Upper lobe of left lung (tissue), 6 donors: ENCODE measurements around the gene PYGL. TPM values are rescaled to one million over a fixed set of nuclear protein-coding genes. Genes with fewer than 3 reads are reported as not detected.
"Not testable (repeated sequence)": the region's sequence is repeated elsewhere in the genome, so short reads cannot be mapped to it uniquely, and the experiment has no call there.

ENCODE experiments used
- ATAC-seq, 2 donors: fragments of 200-7000 bp; cut with Tn5 transposase; one replicate each; pipeline ENCODE4 v1.9.1; 2022; ENCODE audit warnings: mild to moderate bottlenecking in 2 of 2, moderate library complexity in 2 of 2; ENCODE audit not compliant: low FRiP score in 2 of 2
- DNase-seq, 2 donors: peaks; one replicate each; pipeline ENCODE4 v3.0.0-alpha.2; 2019 to 2020
- H3K27ac ChIP-seq, 4 donors: fragments of 200-600 bp; sonication (generic); one replicate each; pipeline ENCODE4 v1.5.1; 2016 to 2019
- H3K27me3 ChIP-seq, 4 donors: fragments of 200-600 bp; sonication (generic); one replicate each; pipeline ENCODE4 v1.5.1; 2017 to 2019
- H3K36me3 ChIP-seq, 4 donors: fragments of 200-600 bp; sonication (generic); one replicate each; pipeline ENCODE4 v1.5.1; 2016 to 2019
- H3K4me1 ChIP-seq, 4 donors: fragments of 200-600 bp; sonication (generic); one replicate each; pipeline ENCODE4 v1.5.1; 2018 to 2019
- H3K4me3 ChIP-seq, 4 donors: fragments of 200-600 bp; sonication (generic); one replicate each; pipeline ENCODE4 v1.5.1; 2017 to 2019; ENCODE audit warnings: mild to moderate bottlenecking in 2 of 4, moderate library complexity in 1 of 4
- H3K9me3 ChIP-seq, 4 donors: fragments of 200-600 bp; sonication (generic); one replicate each; pipeline ENCODE4 v1.5.1; 2018 to 2019
- EP300 ChIP-seq, 4 donors: sonication (generic); formaldehyde crosslinking; IDR thresholded peaks; one replicate each; pipeline ENCODE4 v1.5.1; 2017; ENCODE audit warnings: antibody characterized with exemption in 4 of 4, control low read depth in 2 of 4
- POLR2A ChIP-seq, 4 donors: fragments of 450-650 bp; IDR thresholded peaks; one replicate each; pipeline ENCODE4 v1.5.1; 2016 to 2017; ENCODE audit warnings: antibody characterized with exemption in 4 of 4, mild to moderate bottlenecking in 2 of 4
- POLR2AphosphoS5 ChIP-seq, 2 donors: sonication (generic); formaldehyde crosslinking; IDR thresholded peaks; one replicate each; pipeline ENCODE4 v1.5.1; 2017; ENCODE audit warnings: antibody characterized with exemption in 2 of 2
- WGBS, 2 donors: methylation state at CpG; one replicate each; pipeline ENCODE4 v1.1.5; 2017 to 2018; 5-methylcytosine and 5-hydroxymethylcytosine counted together
- total RNA-seq, 6 donors: library from RNA; depleted of rRNA in 4 of 6; stranded (reverse); fragments of >200 nt in 4 of 6; gene quantifications; one replicate each; pipeline versions ENCODE4 v1.1.0 to v1.2.1, GENCODE V29; 2016 to 2021
- TF ChIP-seq, protein P1 (sequence below), 6 experiments: fragments of 450-650 bp in 4 of 6; fragments of 200-600 bp in 2 of 6; sonication (generic) in 2 of 6; IDR thresholded peaks; one replicate each; pipeline ENCODE4 v1.5.1; 2016 to 2019; ENCODE audit warnings: antibody characterized with exemption in 6 of 6
- donor health status: DM: no; HTN: no; CAD: no; lungs with moderate emphysema.
- donor health status: DM: no; HTN: yes; CAD: no; lungs with severe emphysema.

PYGL gene
- total RNA-seq, 6 donors from 2014 or later = 33.6 to 73.2 (median 55.9) TPM

GRCh38 chr14:50964683-50965390 lies 20.6 kb upstream of the PYGL start:
- ATAC-seq (no peak), DNase-seq (peak in 1 of 2 donors; percentile 44)
- TF ChIP-seq, protein P1, sequence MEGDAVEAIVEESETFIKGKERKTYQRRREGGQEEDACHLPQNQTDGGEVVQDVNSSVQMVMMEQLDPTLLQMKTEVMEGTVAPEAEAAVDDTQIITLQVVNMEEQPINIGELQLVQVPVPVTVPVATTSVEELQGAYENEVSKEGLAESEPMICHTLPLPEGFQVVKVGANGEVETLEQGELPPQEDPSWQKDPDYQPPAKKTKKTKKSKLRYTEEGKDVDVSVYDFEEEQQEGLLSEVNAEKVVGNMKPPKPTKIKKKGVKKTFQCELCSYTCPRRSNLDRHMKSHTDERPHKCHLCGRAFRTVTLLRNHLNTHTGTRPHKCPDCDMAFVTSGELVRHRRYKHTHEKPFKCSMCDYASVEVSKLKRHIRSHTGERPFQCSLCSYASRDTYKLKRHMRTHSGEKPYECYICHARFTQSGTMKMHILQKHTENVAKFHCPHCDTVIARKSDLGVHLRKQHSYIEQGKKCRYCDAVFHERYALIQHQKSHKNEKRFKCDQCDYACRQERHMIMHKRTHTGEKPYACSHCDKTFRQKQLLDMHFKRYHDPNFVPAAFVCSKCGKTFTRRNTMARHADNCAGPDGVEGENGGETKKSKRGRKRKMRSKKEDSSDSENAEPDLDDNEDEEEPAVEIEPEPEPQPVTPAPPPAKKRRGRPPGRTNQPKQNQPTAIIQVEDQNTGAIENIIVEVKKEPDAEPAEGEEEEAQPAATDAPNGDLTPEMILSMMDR (IDR thresholded peaks at IDR 0.05) = no peak
- TF ChIP-seq EP300 (IDR thresholded peaks at IDR 0.05) = no peak
- no peak for TF ChIP-seq POLR2A (IDR thresholded peaks at IDR 0.05)
- TF ChIP-seq POLR2AphosphoS5 (IDR thresholded peaks at IDR 0.05) = no peak
- H3K4me3 ChIP-seq = no peak overlapping the region
- 29 to 31% methylated on average over 5 of the region's 5 CpGs for WGBS, 2 donors
- H3K27ac ChIP-seq = no peak overlapping the region
- no peaks in the 10 kb centered on the region for H3K9me3 ChIP-seq
- H3K27me3 ChIP-seq = no peaks in the 10 kb centered on the region
- no peaks in the 10 kb centered on the region for H3K36me3 ChIP-seq
- H3K4me1 ChIP-seq = peaks cover 10 to 21% (median 18%) of the 10 kb centered on the region in 4 donors

DNA sequence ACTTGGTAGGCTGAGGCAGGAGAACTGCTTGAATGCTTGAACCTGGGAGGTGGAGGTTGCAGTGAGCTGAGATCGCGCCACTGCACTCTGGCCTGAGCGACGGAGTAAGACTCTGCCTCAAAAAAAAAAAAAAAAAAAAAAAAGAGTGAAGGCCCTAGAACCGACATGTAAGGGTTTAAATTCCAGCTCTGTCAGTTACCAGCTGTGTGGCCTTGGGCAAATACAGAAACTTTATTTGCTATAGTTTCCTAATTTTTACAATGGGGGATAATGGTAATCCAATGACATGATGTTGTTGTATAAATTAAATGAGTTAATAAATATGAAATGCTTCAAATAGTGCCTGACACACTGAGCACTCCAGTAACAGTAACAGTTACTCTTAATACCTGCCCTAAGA lies 19.6 kb upstream of the PYGL start:
- Histone ChIP-seq H3K4me3 (no peak overlapping the region), H3K4me1 (peaks cover 10 to 21% (median 18%) of the 10 kb centered on the region in 4 donors), H3K27me3 (no peaks in the 10 kb centered on the region), H3K9me3 (no peaks in the 10 kb centered on the region), H3K27ac (no peak overlapping the region), H3K36me3 (no peaks in the 10 kb centered on the region)
- DNase-seq = no peak
- ATAC-seq = no peak
- TF ChIP-seq POLR2A (IDR thresholded peaks at IDR 0.05) = no peak
- TF ChIP-seq EP300 (IDR thresholded peaks at IDR 0.05) = no peak
- TF ChIP-seq, protein P1 (IDR thresholded peaks at IDR 0.05) = no peak
- TF ChIP-seq POLR2AphosphoS5 (IDR thresholded peaks at IDR 0.05) = no peak
- 94 to 96% methylated on average over 5 of the region's 5 CpGs for WGBS, 2 donors

DNA sequence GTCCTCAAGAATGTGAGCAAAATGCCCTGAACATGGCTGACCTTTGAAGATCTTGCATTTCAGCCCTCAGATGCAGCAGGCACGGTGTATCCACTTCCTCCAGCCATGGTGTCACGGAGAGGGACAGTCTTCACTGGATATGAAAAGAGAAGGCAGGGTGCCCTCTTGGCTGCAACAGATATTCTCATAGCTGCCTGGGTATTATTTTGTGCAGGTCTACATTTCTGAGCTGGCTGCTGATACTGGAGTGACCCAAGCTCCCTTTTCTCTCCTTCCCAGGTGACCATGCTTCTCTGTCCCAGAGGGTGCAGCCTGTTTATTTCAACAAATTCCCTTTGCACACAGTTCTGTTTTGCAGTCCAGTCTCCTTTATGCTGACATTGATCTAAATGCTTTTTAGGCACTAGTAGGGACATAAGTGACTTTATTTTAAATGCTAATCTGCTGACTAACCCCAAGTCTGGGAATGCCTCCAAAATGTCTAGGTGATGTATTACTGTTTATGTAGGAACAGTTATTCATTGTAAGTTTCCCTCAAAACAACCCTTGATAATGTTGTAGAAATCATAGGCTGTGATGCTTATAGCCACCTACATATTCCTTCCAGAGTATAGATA lies 17.4 kb upstream of the PYGL start:
- H3K27ac ChIP-seq = peak overlapping the region in 1 of 4 donors; percentile 39
- no peak overlapping the region for H3K4me3 ChIP-seq
- DNase-seq (no peak), ATAC-seq (peak in 1 of 2 donors; percentile 66)
- 26 to 39% methylated on average over 2 of the region's 2 CpGs for WGBS, 2 donors
- TF ChIP-seq POLR2A (IDR thresholded peaks at IDR 0.05) = no peak
- TF ChIP-seq, protein P1 (IDR thresholded peaks at IDR 0.05) = no peak
- TF ChIP-seq EP300 (IDR thresholded peaks at IDR 0.05) = no peak
- TF ChIP-seq POLR2AphosphoS5 (IDR thresholded peaks at IDR 0.05) = no peak
- H3K27me3 ChIP-seq = no peaks in the 10 kb centered on the region
- H3K9me3 ChIP-seq = no peaks in the 10 kb centered on the region
- H3K36me3 ChIP-seq = no peaks in the 10 kb centered on the region
- peaks cover 10 to 21% (median 18%) of the 10 kb centered on the region in 4 donors for H3K4me1 ChIP-seq

- ATAC-seq (peak in 1 of 2 donors; percentile 39), DNase-seq (no peak)
- TF ChIP-seq, protein P1 (IDR thresholded peaks at IDR 0.05) = no peak
- TF ChIP-seq POLR2A (IDR thresholded peaks at IDR 0.05) (no peak), EP300 (IDR thresholded peaks at IDR 0.05) (no peak), POLR2AphosphoS5 (IDR thresholded peaks at IDR 0.05) (no peak)
- Histone ChIP-seq H3K4me1 (peaks cover 18 to 26% (median 21%) of the 10 kb centered on the region in 4 donors), H3K4me3 (no peak overlapping the region), H3K27me3 (no peaks in the 10 kb centered on the region), H3K9me3 (no peaks in the 10 kb centered on the region), H3K36me3 (no peaks in the 10 kb centered on the region), H3K27ac (no peak overlapping the region)
- 44 to 57% methylated on average over 3 of the region's 3 CpGs for WGBS, 2 donors
These were observed 13.0 kb upstream of the PYGL start for GRCh38 chr14:50957296-50957695.

DNA sequence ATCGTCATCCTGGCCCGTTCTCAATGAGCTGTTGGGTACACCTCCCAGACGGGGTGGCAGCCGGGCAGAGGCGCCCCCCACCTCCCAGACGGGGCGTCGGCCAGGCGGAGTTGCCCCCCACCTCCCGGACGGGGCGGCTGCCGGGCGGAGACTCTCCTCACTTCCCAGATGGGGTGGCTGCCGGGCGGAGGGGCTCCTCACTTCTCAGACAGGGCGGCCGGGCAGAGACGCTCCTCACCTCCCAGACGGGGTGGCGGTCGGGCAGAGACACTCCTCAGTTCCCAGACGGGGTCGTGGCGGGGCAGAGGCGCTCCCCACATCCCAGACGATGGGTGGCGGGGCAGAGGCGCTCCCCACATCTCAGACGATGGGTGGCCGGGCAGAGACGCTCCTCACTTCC lies 12.1 kb upstream of the PYGL start:
- H3K4me1 ChIP-seq = peaks cover 11 to 20% (median 14%) of the 10 kb centered on the region in 4 donors
- ATAC-seq, H3K27me3 ChIP-seq, H3K4me3 ChIP-seq, H3K36me3 ChIP-seq, H3K9me3 ChIP-seq, H3K27ac ChIP-seq: not testable (repeated sequence)
- WGBS, 2 donors = 87 to 93% methylated on average over 10 to 25 of the region's 32 CpGs
- DNase-seq = peak in 1 of 2 donors; percentile 73
